Esophagus (tissue), 2 donors: ENCODE data around the gene THRAP3. TPM values are rescaled to one million over a fixed set of nuclear protein-coding genes. Genes with fewer than 3 reads are reported as not detected.

Experiments used
- H3K27ac ChIP-seq, 2 donors: one replicate each; pipeline ENCODE4 v1.5.1; 2013; ENCODE audit warnings: low read depth in 2 of 2, mild to moderate bottlenecking in 2 of 2, inconsistent platforms in 1 of 2, low read length in 1 of 2, moderate library complexity in 1 of 2
- H3K27me3 ChIP-seq, 2 donors: one replicate each; pipeline ENCODE4 v1.6.1; 2013; ENCODE audit warnings: low read length in 2 of 2, control low read depth in 1 of 2, mild to moderate bottlenecking in 1 of 2; ENCODE audit not compliant: insufficient read depth in 2 of 2, control insufficient read depth in 1 of 2
- H3K36me3 ChIP-seq, 2 donors: one replicate each; pipeline ENCODE4 v1.6.1; 2013; ENCODE audit warnings: low read length in 1 of 2; ENCODE audit not compliant: control insufficient read depth in 2 of 2, insufficient read depth in 2 of 2
- H3K4me1 ChIP-seq, 2 donors: one replicate each; pipeline ENCODE4 v1.6.1; 2013; ENCODE audit warnings: low read length in 1 of 2; ENCODE audit not compliant: control insufficient read depth in 2 of 2, insufficient read depth in 2 of 2
- H3K4me3 ChIP-seq, 2 donors: one replicate each; pipeline ENCODE4 v1.5.1; 2013; ENCODE audit warnings: low read length in 2 of 2, mild to moderate bottlenecking in 2 of 2, low read depth in 1 of 2, moderate library complexity in 1 of 2
- H3K9me3 ChIP-seq, 2 donors: one replicate each; pipeline ENCODE4 v1.6.1; 2013; ENCODE audit warnings: mild to moderate bottlenecking in 2 of 2, low read depth in 1 of 2, low read length in 1 of 2, moderate library complexity in 1 of 2; ENCODE audit not compliant: control insufficient read depth in 2 of 2, insufficient read depth in 1 of 2
- WGBS, 2 donors: extraction: QIAGEN DNeasy Blood & Tissue Kit; methylation state at CpG; one replicate each; pipeline ENCODE4 v1.1.7; 2013; 5-methylcytosine and 5-hydroxymethylcytosine counted together
- polyA plus RNA-seq, 2 donors: library from polyadenylated mRNA; stranded (reverse); fragments of 200-250 nt; gene quantifications; one replicate each; pipeline ENCODE4 v1.2.3, GENCODE V29; 2013
- donor health status: healthy with polysubstance abuse.
- donor health status: Bipolar disorder and iron deficiency.

Gene THRAP3
- polyA plus RNA-seq, 2 donors: 19.5 to 30.8 TPM

DNA sequence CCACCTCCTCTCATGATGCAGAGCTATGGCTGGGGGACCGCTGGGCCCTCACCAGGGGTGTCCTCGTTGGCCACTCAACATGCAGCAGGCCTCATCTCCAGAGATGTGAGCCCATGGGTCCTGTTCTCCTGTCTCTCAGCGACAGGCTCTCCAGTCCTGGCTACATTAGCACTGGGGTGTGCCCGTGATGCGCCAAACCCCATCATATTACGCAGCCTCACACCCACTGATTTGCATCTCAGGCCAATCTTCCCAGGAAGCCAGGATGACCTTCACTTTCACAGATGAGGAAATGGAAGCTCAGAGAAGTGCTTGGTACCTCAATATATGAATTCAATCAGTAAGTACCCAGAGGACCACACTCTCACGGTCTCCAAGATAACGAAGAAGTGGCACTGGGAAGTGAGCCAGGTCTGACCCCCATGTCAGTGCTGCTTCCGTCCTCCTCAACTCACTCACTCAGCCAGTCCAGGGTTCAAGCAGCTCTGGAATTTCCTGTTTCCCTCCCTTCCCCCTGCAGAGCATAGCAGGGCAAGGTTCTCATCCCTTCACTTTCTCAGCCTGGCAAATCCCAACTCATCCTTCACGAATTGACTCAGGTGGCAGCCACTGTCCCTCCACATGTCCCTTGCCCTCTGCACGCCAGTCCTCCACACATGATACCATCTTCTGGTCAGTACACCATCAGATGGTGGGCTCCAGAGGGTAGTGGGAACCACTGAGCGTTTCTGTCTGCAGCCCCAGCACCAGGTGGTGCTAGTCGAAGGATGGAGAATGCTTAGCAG lies 128.1 kb downstream of the THRAP3 start:
- Histone ChIP-seq H3K4me3 (no peak overlapping the region), H3K27ac (peak overlapping the region; percentile 85 to 89), H3K36me3 (peaks cover 22 to 52% of the 10 kb centered on the region in 2 donors), H3K27me3 (no peaks in the 10 kb centered on the region), H3K9me3 (no peaks in the 10 kb centered on the region), H3K4me1 (peaks cover 5 to 31% of the 10 kb centered on the region in 2 donors)
- 85 to 86% methylated on average over 13 of the region's 13 CpGs for WGBS, 2 donors

- Histone ChIP-seq H3K27me3 (no peaks in the 10 kb centered on the region), H3K27ac (peak overlapping the region in 1 of 2 donors; percentile 26), H3K4me1 (peaks cover 5 to 31% of the 10 kb centered on the region in 2 donors), H3K9me3 (no peaks in the 10 kb centered on the region), H3K4me3 (no peak overlapping the region), H3K36me3 (peaks cover 22 to 54% of the 10 kb centered on the region in 2 donors)
- WGBS, 2 donors: 82 to 85% methylated on average over 15 of the region's 15 CpGs
Measured at GRCh38 chr1:36352910-36353878, 129.0 kb downstream of the THRAP3 start.

DNA sequence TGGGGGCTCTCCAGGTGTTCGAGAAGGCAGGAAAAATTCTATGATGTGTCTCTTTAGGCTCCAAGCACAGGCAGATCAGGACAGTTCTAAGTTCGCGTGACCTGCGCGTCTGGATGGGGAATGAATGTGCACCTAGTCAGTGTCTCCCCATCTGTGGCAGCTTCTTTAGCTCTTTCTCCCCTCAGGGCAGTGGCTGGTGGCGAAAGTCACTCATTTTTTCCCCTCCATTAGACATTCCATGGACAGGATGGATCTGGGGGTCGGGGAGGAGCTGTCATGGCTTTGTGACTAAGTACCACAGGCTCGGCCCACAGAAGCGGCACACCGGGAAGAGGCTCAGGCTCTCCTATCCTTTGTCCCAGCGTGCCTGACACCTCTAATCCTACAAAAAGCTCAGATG lies 130.2 kb downstream of the THRAP3 start:
- peak overlapping the region in 1 of 2 donors; percentile 48 for H3K27ac ChIP-seq
- WGBS, 2 donors: 91 to 95% methylated on average over 11 of the region's 11 CpGs
- no peaks in the 10 kb centered on the region for H3K9me3 ChIP-seq
- H3K4me1 ChIP-seq: peaks cover 5 to 28% of the 10 kb centered on the region in 2 donors
- H3K36me3 ChIP-seq: peaks cover 21 to 52% of the 10 kb centered on the region in 2 donors
- no peaks in the 10 kb centered on the region for H3K27me3 ChIP-seq
- H3K4me3 ChIP-seq: no peak overlapping the region

Other genes starting within 250 kb of the THRAP3 start
- gene TEKT2, start 140.3 kb upstream of the THRAP3 start, polyA plus RNA-seq: under 1 TPM; 0.09 to 0.39 TPM
- 10 to 100 TPM; 28.2 to 40.3 TPM for gene ADPRS, start 135.6 kb upstream of the THRAP3 start, polyA plus RNA-seq
- gene COL8A2, start 99.2 kb upstream of the THRAP3 start, polyA plus RNA-seq: 1 to 10 TPM; 2.0 to 2.9 TPM
- gene TRAPPC3, start 75.0 kb upstream of the THRAP3 start, polyA plus RNA-seq: 10 to 100 TPM; 38.2 to 77.1 TPM
- 10 to 100 TPM; 33.1 to 55.3 TPM for gene MAP7D1, start 68.3 kb upstream of the THRAP3 start, polyA plus RNA-seq
- gene SH3D21, start 81.9 kb downstream of the THRAP3 start, polyA plus RNA-seq: 10 to 100 TPM in 1 of 2 donors, 1 to 10 TPM in 1; 3.9 to 15.6 TPM
- gene EVA1B, start 99.2 kb downstream of the THRAP3 start, polyA plus RNA-seq: 1 to 10 TPM; 6.1 to 9.3 TPM
- gene STK40, start 161.5 kb downstream of the THRAP3 start, polyA plus RNA-seq: 10 to 100 TPM; 33.9 to 34.5 TPM
- gene LSM10, start 173.5 kb downstream of the THRAP3 start, polyA plus RNA-seq: 10 to 100 TPM; 16.8 to 30.7 TPM
- gene OSCP1, start 226.0 kb downstream of the THRAP3 start, polyA plus RNA-seq: 1 to 10 TPM; 3.0 to 4.1 TPM
- gene MRPS15, start 239.9 kb downstream of the THRAP3 start, polyA plus RNA-seq: 100 to 1,000 TPM; 106 to 143 TPM